M059J (cell line): ENCODE measurements around the gene PRPS1. TPM values are rescaled to one million over a fixed set of nuclear protein-coding genes. Genes with fewer than 3 reads are reported as not detected.

Experiments
- DNase-seq: peaks from one replicate; pipeline ENCODE4 v3.0.0-alpha.2; 2012; ENCODE audit warnings: low read depth
- total RNA-seq: library from RNA; depleted of rRNA; stranded (reverse); fragments of >200 nt; shearing (Covaris generic); gene quantifications from 2 replicates; pipeline ENCODE4 v1.2.3, GENCODE V29; 2014; rRNA removed

PRPS1 gene
- 159 and 164 TPM in 2 replicates for total RNA-seq

DNA sequence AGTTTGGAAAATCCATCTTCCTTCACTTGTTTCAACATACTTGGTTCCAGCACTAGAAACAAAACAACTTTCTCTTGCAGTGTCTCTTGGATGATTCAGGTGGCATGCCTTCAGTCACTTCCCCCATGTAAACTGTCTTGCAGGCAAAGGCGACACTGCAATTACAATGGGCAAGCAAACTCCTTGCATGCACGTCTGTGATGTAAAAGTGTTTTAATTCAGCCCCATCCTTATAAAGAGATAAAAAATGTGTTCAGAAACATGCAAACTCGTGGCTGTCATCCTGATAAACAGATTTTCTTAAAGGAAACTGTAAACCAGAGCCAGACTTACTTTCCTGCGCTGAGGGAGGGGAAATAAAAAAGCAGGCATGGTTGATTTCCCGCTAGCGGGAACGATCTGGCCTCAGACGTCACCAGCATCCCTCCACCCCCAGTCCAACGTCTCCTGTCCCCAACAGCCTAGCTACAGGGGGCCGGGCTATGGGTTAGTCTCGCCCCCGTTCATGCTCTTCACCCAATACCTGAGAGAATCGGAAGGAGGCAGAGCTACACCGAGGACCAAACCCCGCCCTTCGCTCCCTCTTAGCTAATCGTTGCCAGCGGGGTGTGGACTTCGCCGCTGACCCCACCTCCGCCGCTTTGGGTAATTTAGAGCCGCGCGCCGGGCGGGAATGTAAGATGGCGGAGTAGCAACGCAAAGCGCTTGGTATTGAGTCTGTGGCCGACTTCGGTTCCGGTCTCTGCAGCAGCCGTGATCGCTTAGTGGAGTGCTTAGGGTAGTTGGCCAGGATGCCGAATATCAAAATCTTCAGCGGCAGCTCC is at the start of gene PRPS1:
TSS of gene PRPS1 (plus strand) at position 673 of the 824 bp plus-strand sequence. CDS start at position 792, 119 bp downstream.
- peak; percentile 98 for DNase-seq

DNA sequence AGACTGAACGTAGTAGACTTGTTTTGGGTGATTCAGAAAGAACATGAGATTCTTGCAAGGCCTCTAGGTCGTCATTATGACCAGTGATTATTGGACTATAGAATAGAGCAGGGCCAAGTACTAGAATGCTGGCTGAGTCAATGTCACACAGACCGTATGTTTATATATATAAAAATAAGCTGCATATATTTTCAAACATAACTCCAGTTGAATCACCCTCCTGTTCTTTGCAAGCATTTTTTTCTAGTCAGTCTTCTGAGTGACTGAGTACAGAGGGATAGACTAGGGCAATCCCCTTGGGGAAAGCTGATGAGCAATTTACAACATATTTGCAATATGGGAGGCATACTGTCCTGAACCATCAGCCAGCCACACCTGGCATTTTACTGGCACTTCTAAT is 48.4 kb upstream of the PRPS1 start:
- DNase-seq = no peak

DNA sequence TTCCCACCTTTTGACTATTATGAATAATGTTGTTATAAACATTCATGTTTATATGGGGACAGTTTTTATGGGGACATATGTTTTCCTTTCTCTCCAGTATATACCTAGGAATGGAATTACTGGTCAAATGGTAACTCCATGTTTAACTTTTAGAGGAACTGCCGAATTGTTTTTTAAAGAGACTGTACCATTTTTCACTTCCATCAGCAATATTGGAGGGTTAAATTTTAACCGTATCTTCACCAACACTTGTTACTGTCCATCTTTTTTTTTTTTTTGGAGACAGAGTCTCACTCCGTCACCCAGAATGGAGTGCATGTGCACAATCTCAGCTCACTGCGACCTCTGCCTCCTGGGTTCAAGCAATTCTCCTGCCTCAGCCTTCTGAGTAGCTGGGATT is 46.4 kb upstream of the PRPS1 start:
- no peak for DNase-seq

DNA sequence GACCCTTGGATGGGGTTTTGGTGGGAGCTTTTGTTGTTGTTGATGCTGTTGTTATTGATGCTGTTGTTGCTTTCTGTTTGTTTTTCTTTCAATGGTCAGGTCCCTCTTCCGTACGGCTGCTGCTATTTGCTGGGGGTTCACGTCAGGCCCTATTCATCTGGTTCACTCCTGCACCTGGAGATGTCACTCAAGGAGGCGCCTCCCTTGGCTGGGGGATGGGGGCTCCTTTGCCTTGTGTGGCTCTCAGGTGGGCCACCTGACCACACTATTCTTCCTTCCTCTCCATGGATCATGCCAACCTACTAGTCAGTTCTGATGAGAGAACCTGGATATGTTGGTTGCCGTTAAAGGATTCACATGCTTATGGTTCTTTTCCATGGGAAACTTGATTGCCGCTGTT is 39.1 kb upstream of the PRPS1 start:
- DNase-seq = no peak

DNA sequence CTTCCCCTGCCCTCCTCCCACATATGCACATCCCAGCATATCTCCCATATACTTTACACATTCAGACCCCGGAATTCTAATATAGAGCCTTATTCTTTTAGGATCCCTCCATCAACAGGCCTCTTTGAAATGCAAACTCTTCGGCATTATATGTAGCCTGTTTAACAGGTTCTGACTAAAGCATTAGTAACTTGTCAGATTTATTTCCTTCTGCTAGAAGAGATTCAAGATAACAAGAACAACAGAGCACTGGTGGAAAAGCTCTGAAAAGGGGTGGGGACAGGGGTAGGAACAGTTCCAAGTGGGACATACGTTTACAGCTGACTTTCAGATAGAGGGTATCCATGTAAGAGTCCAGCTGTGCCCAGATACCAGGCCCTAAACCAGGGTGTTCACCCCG is 31.7 kb upstream of the PRPS1 start:
- DNase-seq = no peak

DNA sequence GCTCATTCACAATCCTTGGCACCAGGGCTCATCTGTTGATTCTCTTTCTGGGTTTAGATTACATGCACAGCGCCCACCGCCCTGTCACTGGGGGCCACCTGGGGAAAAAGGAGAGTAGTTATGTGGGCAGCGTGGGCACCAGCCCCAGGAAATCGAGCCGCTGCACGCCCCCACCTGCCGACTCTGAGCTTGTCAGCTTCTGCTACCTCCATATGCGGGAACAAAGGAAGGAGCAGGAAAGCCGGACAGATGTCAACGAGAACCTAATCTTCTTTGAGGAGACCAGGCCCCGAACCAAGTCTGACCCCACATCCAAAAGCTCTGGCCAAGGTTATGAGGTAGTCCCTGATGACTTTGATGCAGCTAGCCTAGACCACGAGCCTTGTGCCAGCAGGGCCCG is 31.0 kb upstream of the PRPS1 start:
- no peak for DNase-seq

- no peak for DNase-seq
These were observed 30.5 kb upstream of the PRPS1 start for GRCh38 chrX:107597791-107598190.

DNA sequence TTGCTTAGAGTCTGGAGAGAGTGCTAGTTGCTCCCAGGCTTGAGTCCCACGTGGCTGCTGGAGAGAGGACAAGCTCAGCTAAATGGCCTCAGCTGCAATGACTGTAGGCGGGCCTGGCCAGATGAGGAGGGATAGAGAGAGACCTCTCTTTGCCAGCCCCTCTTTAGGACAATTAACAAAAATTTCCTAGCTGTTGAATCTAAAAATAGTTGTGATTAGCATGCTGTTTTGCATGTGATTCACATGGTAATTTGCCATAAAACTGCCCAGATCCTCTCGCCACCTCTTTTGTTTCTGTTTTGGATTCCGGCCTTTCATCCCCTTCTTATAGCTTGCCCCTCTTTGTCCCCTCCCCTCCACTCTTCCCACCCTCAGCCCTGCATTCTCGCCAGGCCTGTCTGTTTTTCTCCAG is 28.9 kb upstream of the PRPS1 start:
- no peak for DNase-seq

GRCh38 chrX:107600366-107600765 is 27.9 kb upstream of the PRPS1 start:
- no peak for DNase-seq

DNA sequence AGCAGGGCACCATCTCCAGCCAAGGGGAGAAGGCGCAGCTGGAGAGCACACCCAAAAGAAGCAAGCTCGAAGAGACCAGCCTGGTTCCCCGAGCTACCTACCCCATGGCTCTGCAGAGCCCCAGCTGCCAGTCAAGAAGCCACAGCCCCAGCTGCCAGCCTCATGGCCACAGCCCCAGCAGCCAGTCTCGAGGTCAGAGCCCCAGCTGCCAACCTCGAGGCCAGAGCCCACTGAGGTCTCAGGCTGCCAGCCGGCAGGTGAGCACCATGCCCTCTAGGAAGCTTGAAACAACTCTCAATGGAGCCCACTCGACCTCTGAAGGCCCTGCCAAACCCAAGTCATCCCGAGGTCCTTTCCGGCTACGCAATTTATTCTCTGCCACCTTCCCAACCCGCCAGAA is 27.0 kb upstream of the PRPS1 start:
- DNase-seq = no peak

GRCh38 chrX:107601759-107602158 is 26.6 kb upstream of the PRPS1 start:
- no peak for DNase-seq

GRCh38 chrX:107602694-107603239 is 25.5 kb upstream of the PRPS1 start:
- no peak for DNase-seq

GRCh38 chrX:107603429-107604159 is 24.7 kb upstream of the PRPS1 start:
- no peak for DNase-seq

- peak; percentile 26 for DNase-seq
These were observed 19.2 kb upstream of the PRPS1 start for GRCh38 chrX:107609061-107609460.

DNA sequence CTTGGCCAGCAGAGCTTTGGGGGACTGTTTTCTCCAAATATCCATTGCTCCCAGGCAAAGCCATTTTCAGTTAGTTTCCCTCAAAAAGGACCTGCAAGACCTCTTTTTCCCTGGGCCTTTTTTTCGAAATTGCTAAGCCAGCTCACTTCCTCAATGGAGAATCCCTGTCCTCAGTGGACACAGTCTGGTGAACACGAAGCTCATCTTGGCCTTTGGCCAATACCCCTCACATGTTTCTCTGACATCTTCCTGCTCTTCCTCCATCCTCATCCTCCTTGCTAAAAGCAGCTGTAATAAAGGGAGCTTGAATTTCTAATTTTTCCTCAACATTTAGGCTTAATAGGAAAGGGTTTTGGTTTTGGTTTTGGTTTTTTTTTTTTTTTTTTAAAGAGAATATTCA is 17.6 kb upstream of the PRPS1 start:
- DNase-seq = no peak

GRCh38 chrX:107619885-107620322 is 8.4 kb upstream of the PRPS1 start:
- DNase-seq = no peak

GRCh38 chrX:107624893-107625292 is 3.4 kb upstream of the PRPS1 start:
- no peak for DNase-seq

GRCh38 chrX:107625739-107626138 is 2.6 kb upstream of the PRPS1 start:
- DNase-seq = no peak

DNA sequence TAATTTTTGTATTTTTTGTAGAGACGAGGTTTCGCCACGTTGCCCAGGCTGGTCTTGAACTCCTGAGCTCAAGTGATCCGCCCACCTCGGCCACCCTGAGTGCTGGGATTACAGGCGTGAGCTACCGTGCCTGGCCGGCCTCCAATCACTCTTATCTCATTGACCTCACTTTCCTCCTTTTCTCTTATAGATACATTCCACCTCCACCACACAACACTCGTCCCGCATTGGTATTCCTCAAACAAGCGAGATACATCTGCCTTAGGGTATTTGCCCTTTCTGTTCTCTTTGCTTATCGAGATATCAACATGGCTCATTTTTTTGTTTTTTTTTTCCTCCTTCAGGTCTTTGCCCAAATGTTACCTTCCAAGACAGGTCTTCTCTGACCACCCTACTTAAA is 1.8 kb upstream of the PRPS1 start:
- no peak for DNase-seq

DNA sequence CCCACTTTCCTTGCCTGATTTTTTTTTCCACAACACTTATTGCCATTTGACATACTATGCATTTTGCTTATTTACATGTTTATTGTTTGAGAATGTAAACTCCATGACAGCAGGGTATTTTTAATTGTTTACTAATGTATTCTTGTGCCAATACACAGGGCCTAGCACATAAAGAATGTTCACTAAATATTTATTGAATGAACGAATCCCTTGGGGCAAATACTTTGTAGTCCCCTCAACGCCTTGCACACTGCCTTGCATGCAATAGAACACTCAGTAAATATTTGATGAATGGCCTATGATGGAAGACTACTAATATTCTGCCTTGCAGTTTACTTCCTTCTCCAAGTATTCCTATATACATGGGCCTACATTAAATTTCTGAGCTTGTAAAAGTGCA is 1.4 kb upstream of the PRPS1 start:
- DNase-seq = peak; percentile 5

DNA sequence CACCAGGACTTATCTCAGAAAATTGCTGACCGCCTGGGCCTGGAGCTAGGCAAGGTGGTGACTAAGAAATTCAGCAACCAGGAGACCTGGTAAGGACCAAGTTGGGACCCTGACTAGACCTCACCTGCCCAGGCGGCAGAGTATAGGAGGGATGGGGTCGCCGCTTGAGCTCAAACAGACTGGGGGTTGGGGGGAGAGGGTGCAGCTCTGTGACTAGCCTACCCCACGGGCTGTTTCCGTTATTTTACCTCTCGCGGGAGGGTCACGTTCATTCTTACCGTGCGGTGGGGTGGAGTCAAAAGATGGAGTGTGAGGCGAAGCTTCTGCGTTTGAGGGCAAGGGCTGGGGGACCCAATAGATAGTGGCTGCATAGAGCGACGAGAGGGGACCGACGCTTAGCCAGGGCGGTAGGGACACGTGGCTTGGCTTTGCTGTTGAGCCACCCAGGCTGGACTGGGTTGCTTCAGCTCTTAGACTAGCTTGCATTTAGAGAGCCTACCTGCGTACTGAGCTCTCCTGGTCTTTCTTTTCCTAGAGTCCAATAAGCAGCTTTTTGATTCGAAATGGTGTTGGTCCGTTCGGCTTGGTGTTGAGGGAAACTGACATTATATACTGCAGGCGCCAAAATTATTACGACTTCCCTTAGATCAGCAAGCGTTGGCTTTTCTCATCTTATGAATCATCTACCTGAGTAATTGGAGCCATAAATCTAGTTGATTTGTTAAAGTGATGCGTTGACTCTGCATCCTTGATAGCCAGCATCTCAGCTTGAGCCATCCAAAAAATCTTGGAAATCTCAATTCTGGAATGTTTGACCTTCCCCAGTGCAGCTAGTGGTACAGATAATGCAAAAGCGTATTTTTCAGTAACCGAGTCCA is 591 bp downstream of the PRPS1 start:
- peak; percentile 66 for DNase-seq

DNA sequence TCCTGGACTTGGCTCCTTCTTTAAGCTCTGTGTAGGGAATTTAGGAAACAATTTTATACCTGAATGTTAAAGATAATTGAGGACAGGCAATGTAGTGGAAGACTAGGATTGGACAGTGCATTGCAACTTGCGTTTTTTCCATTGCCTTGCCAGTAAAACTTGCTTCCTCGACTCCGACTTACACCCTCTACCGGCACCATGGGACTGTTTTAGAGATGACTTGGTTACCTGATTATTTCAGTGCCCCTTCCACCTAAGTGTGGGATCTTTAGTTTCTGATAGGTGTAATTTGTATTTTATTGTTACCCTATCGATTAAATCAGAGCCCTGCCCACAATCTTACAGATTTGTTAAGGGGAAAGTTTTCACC is 1.2 kb downstream of the PRPS1 start:
- DNase-seq = peak; percentile 48
